HepG2 (cell line): ENCODE measurements around the gene CCL5. TPM values are rescaled to one million over a fixed set of nuclear protein-coding genes. Genes with fewer than 3 reads are reported as not detected.

ENCODE experiments used
- ATAC-seq: fragments of 200-7000 bp; cut with Tn5 transposase; 3 replicates; pipeline ENCODE4 v1.9.1; 2020; ENCODE audit warnings: mild to moderate bottlenecking, moderate library complexity
- BruUV-seq: library from RNA; stranded (reverse); fragments of 400-500 nt; replicated peaks from 2 replicates; lab custom pipeline; 2021; lab: Mats Ljungman, UMichigan
- CTCF ChIA-PET: fragments of 300-600 bp; formaldehyde crosslinking; extraction: SDS; loops from one replicate; lab custom pipeline; 2021; ENCODE audit warnings: low total read pairs, inconsistent platforms, low intra/inter-chr PET ratio; lab: Yijun Ruan, JAX
- POLR2A ChIA-PET: fragments of 350-600 bp; sonication (Branson Sonifier 250); formaldehyde crosslinking; loops from one replicate; lab custom pipeline; 2020; ENCODE audit warnings: antibody characterized with exemption, inconsistent platforms; lab: Yijun Ruan, JAX
- DNase-seq: peaks from one replicate; pipeline ENCODE4 v3.0.0-alpha.2; 2015; ENCODE audit warnings: low spot score
- FAIRE-seq: peaks from 3 replicates; lab custom pipeline; 2011; peaks lifted over from hg19 to GRCh38; lab: Jason Lieb, UNC
- H2AFZ ChIP-seq: one replicate; pipeline ENCODE4 v1.6.1; 2011; ENCODE audit warnings: low read length, inconsistent platforms
- H3K27ac ChIP-seq: fragments of 300-600 bp; 3 replicates; pipeline ENCODE4 v1.8.0; 2011; ENCODE audit warnings: mixed run types, mild to moderate bottlenecking, mixed read lengths, low read length, inconsistent platforms; ENCODE audit not compliant: insufficient read depth; ENCODE audit errors: extremely low read length
- H3K27me3 ChIP-seq, 2 experiments: fragments of 200-600 bp in 1 of 2; 2 replicates in 1 of 2; 3 replicates in 1 of 2; pipeline versions ENCODE4 v1.6.0 to v1.8.0; 2011; ENCODE audit warnings: low read length in 2 of 2, mild to moderate bottlenecking in 2 of 2, moderate library complexity in 2 of 2, inconsistent platforms in 1 of 2; ENCODE audit not compliant: insufficient read depth in 2 of 2, control insufficient read depth in 1 of 2
- H3K36me3 ChIP-seq, 2 experiments: fragments of 200-600 bp in 1 of 2; replicated peaks in 1 of 2; 2 replicates in 1 of 2; 3 replicates in 1 of 2; pipeline versions ENCODE4 v1.5.1 to v1.8.0; 2011; ENCODE audit warnings: low read length in 2 of 2, inconsistent platforms in 1 of 2; ENCODE audit not compliant: insufficient read depth in 2 of 2, control insufficient read depth in 1 of 2
- H3K4me1 ChIP-seq: 2 replicates; pipeline ENCODE4 v1.5.1; 2012; ENCODE audit warnings: low read length, inconsistent platforms; ENCODE audit not compliant: insufficient read depth
- H3K4me2 ChIP-seq: 2 replicates; pipeline ENCODE4 v1.6.0; 2011; ENCODE audit warnings: low read depth, low read length, inconsistent platforms
- H3K4me3 ChIP-seq, 3 experiments: fragments of 200-600 bp in 1 of 3; sonication (generic), shearing (Covaris generic) in 1 of 3; replicated peaks in 1 of 3; 2 replicates each; pipeline ENCODE4 v1.5.1; 2011 to 2016; ENCODE audit warnings: low read length in 3 of 3, inconsistent platforms in 2 of 3, low read depth in 2 of 3, mild to moderate bottlenecking in 2 of 3, control low read depth in 1 of 3, mixed read lengths in 1 of 3; ENCODE audit not compliant: insufficient read depth in 1 of 3
- H3K79me2 ChIP-seq: one replicate; pipeline ENCODE4 v1.6.1; 2011; ENCODE audit warnings: low read length, inconsistent platforms; ENCODE audit not compliant: insufficient read depth
- H3K9ac ChIP-seq: 2 replicates; pipeline ENCODE4 v1.6.0; 2011; ENCODE audit warnings: mild to moderate bottlenecking, low read depth, low read length, inconsistent platforms; ENCODE audit not compliant: insufficient read depth
- H3K9me3 ChIP-seq: 2 replicates; pipeline ENCODE4 v1.5.1; 2012; ENCODE audit warnings: mild to moderate bottlenecking, low read length
- H4K20me1 ChIP-seq: 2 replicates; pipeline ENCODE4 v1.6.0; 2011; ENCODE audit warnings: inconsistent platforms, mild to moderate bottlenecking, low read length, moderate library complexity; ENCODE audit not compliant: insufficient read depth
- ASH2L ChIP-seq: fragments of 300-600, 200-600 bp; sonication (generic); IDR thresholded peaks from 2 replicates; pipeline ENCODE4 v1.7.0; 2017; ENCODE audit warnings: low read depth, mild to moderate bottlenecking, moderate library complexity, mixed read lengths, low read length; ENCODE audit not compliant: insufficient read length
- MAFK ChIP-seq, 2 experiments: IDR thresholded peaks in 1 of 2; conservative IDR thresholded peaks in 1 of 2; 2 replicates each; pipeline ENCODE4 v1.6.1; 2011; ENCODE audit warnings: improper control_type of control experiment in 2 of 2, low read length in 2 of 2
- PAX8 ChIP-seq: sonication (generic); formaldehyde crosslinking; IDR thresholded peaks from 2 replicates; pipeline ENCODE4 v1.8.0; 2022; ENCODE audit warnings: mild to moderate bottlenecking, missing genetic modification reagents, borderline replicate concordance
- PHB2 ChIP-seq: fragments of 450-650 bp; IDR thresholded peaks from 2 replicates; pipeline ENCODE4 v1.6.1; 2018; ENCODE audit not compliant: partially characterized antibody
- RFX3 ChIP-seq: IDR thresholded peaks from 2 replicates; pipeline ENCODE4 v1.6.1; 2016; ENCODE audit warnings: missing biosample characterization, missing genetic modification reagents
- RXRB ChIP-seq: IDR thresholded peaks from 2 replicates; pipeline ENCODE4 v1.6.1; 2016; ENCODE audit warnings: borderline replicate concordance, missing genetic modification reagents, missing compliant biosample characterization
- SMARCC2 ChIP-seq: fragments of 450-650 bp; IDR thresholded peaks from 2 replicates; pipeline ENCODE4 v1.6.1; 2017; ENCODE audit warnings: antibody characterized with exemption, mild to moderate bottlenecking
- WIZ ChIP-seq: sonication (generic); formaldehyde crosslinking; IDR thresholded peaks from 2 replicates; pipeline ENCODE4 v1.5.1; 2020; ENCODE audit warnings: mild to moderate bottlenecking, missing genetic modification reagents
- ZNF350 ChIP-seq: sonication (generic); formaldehyde crosslinking; IDR thresholded peaks from 2 replicates; pipeline ENCODE4 v1.4.0; 2020; ENCODE audit warnings: mild to moderate bottlenecking, low read depth, missing genetic modification reagents, borderline replicate concordance
- ZNF660 ChIP-seq: sonication (generic); formaldehyde crosslinking; IDR thresholded peaks from 2 replicates; pipeline ENCODE4 v1.5.1; 2020; ENCODE audit warnings: mild to moderate bottlenecking, low read depth, missing genetic modification reagents, borderline replicate concordance
- ZNF670 ChIP-seq: sonication (generic); formaldehyde crosslinking; IDR thresholded peaks from 2 replicates; pipeline ENCODE4 v1.8.0; 2022; ENCODE audit warnings: mild to moderate bottlenecking, missing genetic modification reagents, borderline replicate concordance
- ZNF766 ChIP-seq: sonication (generic); formaldehyde crosslinking; IDR thresholded peaks from 2 replicates; pipeline ENCODE4 v1.5.0; 2020; ENCODE audit warnings: missing genetic modification reagents, borderline replicate concordance
- ZNF816 ChIP-seq: sonication (generic); formaldehyde crosslinking; IDR thresholded peaks from 2 replicates; pipeline ENCODE4 v1.8.0; 2022; ENCODE audit warnings: missing genetic modification reagents, mild to moderate bottlenecking, borderline replicate concordance
- WGBS: methylation state at CpG from one replicate; pipeline ENCODE4 v1.1.6; 2017; ENCODE audit warnings: low lambda C conversion rate; 5-methylcytosine and 5-hydroxymethylcytosine counted together
- in situ Hi-C: cut with HindIII; loops from 2 replicates; pipeline ENCODE4 v1.10.0; 2017; ENCODE audit warnings: low pct_unique_long_range_greater_than_20kb; ENCODE audit not compliant: extremely low pct_ligation_motif_present
- intact Hi-C: fragments of 100-400 bp; cut with micrococcal nuclease; formaldehyde crosslinking; loops from one replicate; pipeline ENCODE4 v1.10.0; 2022; ENCODE audit not compliant: unreplicated experiment
- polyA plus RNA-seq, 8 experiments: library from polyadenylated mRNA; depleted of rRNA in 3 of 8; stranded (reverse) in 7 of 8; unstranded in 1 of 8; fragments of >200 nt; fragmentation: Illumina TruSeq in 4 of 8; extraction: Trizol in 4 of 8; gene quantifications; 2 replicates each; pipeline versions ENCODE4 v1.2.1 to v1.2.3, GENCODE V29; 2011 to 2016; ENCODE audit warnings: low read depth in 4 of 8, missing spikeins in 1 of 8, mixed read lengths in 1 of 8; ENCODE audit not compliant: insufficient read depth in 1 of 8
- total RNA-seq, 5 experiments: library from RNA; depleted of rRNA; stranded (reverse); fragments of >200 nt; fragmentation: Illumina TruSeq; extraction: Trizol; gene quantifications; 2 replicates each; pipeline ENCODE4 v1.2.3, GENCODE V29; 2016; ENCODE audit warnings: low read depth in 1 of 5
- TF ChIP-seq, protein P1 (sequence below): sonication (generic); formaldehyde crosslinking; IDR thresholded peaks from 2 replicates; pipeline ENCODE4 v1.8.0; 2022; ENCODE audit warnings: missing genetic modification reagents, low read depth, mild to moderate bottlenecking, borderline replicate concordance
- TF ChIP-seq, protein P2 (sequence below): sonication (generic); formaldehyde crosslinking; IDR thresholded peaks from 2 replicates; pipeline ENCODE4 v1.4.0; 2020; ENCODE audit warnings: mild to moderate bottlenecking, missing genetic modification reagents
- TF ChIP-seq, protein P3 (sequence below): IDR thresholded peaks from 2 replicates; pipeline ENCODE4 v1.6.1; 2016; ENCODE audit warnings: missing biosample characterization, missing genetic modification reagents, low read depth

CCL5 gene
- total and polyA plus RNA-seq, 2 of the 13 experiments (the other 11 are each of a cell fraction or from before 2014, with no cell fraction given): 0.13 to 0.29 TPM

DNA sequence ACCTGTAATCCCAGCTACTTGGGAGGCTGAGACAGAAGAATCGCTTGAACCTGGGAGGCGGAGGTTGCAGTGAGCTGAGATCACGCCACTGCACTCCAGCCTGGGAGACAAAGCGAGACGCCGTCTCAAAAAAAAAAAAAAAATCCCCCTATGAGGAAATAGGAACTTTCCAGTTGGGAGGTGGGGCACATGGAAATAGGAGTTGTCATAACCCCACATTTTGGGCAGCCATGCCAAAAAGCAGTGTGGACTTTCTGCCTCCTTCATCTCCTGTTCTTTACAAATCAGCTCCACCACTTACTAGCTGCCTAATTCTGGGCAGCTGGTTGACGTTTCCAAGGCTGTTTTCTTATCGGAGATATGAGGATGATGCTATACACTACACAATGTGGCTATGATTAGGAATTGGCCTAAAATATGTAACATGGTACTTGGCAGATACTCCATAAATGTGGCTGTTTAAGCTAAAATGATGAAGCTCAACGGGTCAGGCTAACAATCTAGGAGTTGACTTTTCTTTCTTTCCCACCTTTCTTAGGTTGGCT lies 21.5 kb upstream of the CCL5 start:
- no TSS peak for BruUV-seq
- Histone ChIP-seq H3K4me2 (no peak overlapping the region), H3K4me1 (no peaks in the 10 kb centered on the region), H3K4me3 (no peak overlapping the region), H3K79me2 (no peaks in the 10 kb centered on the region), H3K9ac (no peak overlapping the region), H3K27me3 (no peaks in the 10 kb centered on the region; a peak in 1 of 5 replicates), H2AFZ (no peak overlapping the region), H4K20me1 (no peaks in the 10 kb centered on the region), H3K9me3 (no peaks in the 10 kb centered on the region), H3K27ac (no peak overlapping the region), H3K36me3 (no peaks in the 10 kb centered on the region)
- TF ChIP-seq ZNF660 (no peak), ASH2L (no peak), ZNF350 (no peak), MAFK (conservative IDR thresholded peaks at IDR 0.05 in 1 of 2, IDR thresholded peaks at IDR 0.05 in 1 of 2; ENCODE audit: low read length in 2 of 2) (no peak), RXRB (CRISPR knock-in tag) (no peak), PAX8 (CRISPR knock-in tag) (no peak), WIZ (CRISPR knock-in tag) (no peak), ZNF766 (CRISPR knock-in tag) (no peak), ZNF816 (CRISPR knock-in tag) (no peak), ZNF670 (CRISPR knock-in tag) (no peak), PHB2 (no peak), RFX3 (CRISPR knock-in tag) (no peak), SMARCC2 (no peak)
- TF ChIP-seq, protein P1, sequence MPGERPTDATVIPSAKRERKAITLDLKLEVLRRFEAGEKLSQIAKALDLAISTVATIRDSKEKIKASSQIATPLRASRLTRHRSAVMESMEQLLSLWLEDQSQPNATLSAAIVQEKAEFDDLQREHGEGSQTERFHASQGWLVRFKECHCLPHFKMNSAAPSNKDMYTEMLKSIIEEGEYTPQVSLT (CRISPR knock-in tag): no peak
- TF ChIP-seq, protein P2, sequence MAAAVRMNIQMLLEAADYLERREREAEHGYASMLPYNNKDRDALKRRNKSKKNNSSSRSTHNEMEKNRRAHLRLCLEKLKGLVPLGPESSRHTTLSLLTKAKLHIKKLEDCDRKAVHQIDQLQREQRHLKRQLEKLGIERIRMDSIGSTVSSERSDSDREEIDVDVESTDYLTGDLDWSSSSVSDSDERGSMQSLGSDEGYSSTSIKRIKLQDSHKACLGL: no peak
- TF ChIP-seq, protein P3, sequence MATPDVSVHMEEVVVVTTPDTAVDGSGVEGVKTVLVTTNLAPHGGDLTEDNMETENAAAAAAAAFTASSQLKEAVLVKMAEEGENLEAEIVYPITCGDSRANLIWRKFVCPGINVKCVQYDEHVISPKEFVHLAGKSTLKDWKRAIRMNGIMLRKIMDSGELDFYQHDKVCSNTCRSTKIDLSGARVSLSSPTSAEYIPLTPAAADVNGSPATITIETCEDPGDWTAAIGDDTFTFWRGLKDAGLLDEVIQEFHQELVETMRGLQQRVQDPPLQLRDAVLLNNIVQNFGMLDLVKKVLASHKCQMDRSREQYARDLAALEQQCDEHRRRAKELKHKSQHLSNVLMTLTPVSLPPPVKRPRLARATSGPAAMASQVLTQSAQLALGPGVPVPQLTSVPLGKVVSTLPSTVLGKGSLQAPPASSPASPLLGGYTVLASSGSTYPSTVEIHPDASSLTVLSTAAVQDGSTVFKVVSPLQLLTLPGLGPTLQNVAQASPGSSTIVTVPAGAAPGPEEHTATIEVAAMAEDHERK (CRISPR knock-in tag): no peak
- no peak for DNase-seq
- FAIRE-seq: no peak
- 76% methylated on average over 9 of the region's 9 CpGs for WGBS
- CTCF ChIA-PET: no interaction called here
- in situ Hi-C loops (no loop called here), intact Hi-C loops (no loop called here)
- POLR2A ChIA-PET: no interaction called here
- ATAC-seq: no peak
